Esophagus (tissue), 2 donors: ENCODE measurements around the gene NOS3. TPM values are rescaled to one million over a fixed set of nuclear protein-coding genes. Genes with fewer than 3 reads are reported as not detected.

Source experiments
- H3K27ac ChIP-seq, 2 donors: one replicate each; pipeline ENCODE4 v1.5.1; 2013; ENCODE audit warnings: low read depth in 2 of 2, mild to moderate bottlenecking in 2 of 2, inconsistent platforms in 1 of 2, low read length in 1 of 2, moderate library complexity in 1 of 2
- H3K27me3 ChIP-seq, 2 donors: one replicate each; pipeline ENCODE4 v1.6.1; 2013; ENCODE audit warnings: low read length in 2 of 2, control low read depth in 1 of 2, mild to moderate bottlenecking in 1 of 2; ENCODE audit not compliant: insufficient read depth in 2 of 2, control insufficient read depth in 1 of 2
- H3K36me3 ChIP-seq, 2 donors: one replicate each; pipeline ENCODE4 v1.6.1; 2013; ENCODE audit warnings: low read length in 1 of 2; ENCODE audit not compliant: control insufficient read depth in 2 of 2, insufficient read depth in 2 of 2
- H3K4me1 ChIP-seq, 2 donors: one replicate each; pipeline ENCODE4 v1.6.1; 2013; ENCODE audit warnings: low read length in 1 of 2; ENCODE audit not compliant: control insufficient read depth in 2 of 2, insufficient read depth in 2 of 2
- H3K4me3 ChIP-seq, 2 donors: one replicate each; pipeline ENCODE4 v1.5.1; 2013; ENCODE audit warnings: low read length in 2 of 2, mild to moderate bottlenecking in 2 of 2, low read depth in 1 of 2, moderate library complexity in 1 of 2
- H3K9me3 ChIP-seq, 2 donors: one replicate each; pipeline ENCODE4 v1.6.1; 2013; ENCODE audit warnings: mild to moderate bottlenecking in 2 of 2, low read depth in 1 of 2, low read length in 1 of 2, moderate library complexity in 1 of 2; ENCODE audit not compliant: control insufficient read depth in 2 of 2, insufficient read depth in 1 of 2
- WGBS, 2 donors: extraction: QIAGEN DNeasy Blood & Tissue Kit; methylation state at CpG; one replicate each; pipeline ENCODE4 v1.1.7; 2013; 5-methylcytosine and 5-hydroxymethylcytosine counted together
- polyA plus RNA-seq, 2 donors: library from polyadenylated mRNA; stranded (reverse); fragments of 200-250 nt; gene quantifications; one replicate each; pipeline ENCODE4 v1.2.3, GENCODE V29; 2013
- donor health status: healthy with polysubstance abuse.
- donor health status: Bipolar disorder and iron deficiency.

Gene NOS3
- polyA plus RNA-seq, 2 donors = 4.5 to 4.9 TPM

- peak overlapping the region in 1 of 2 donors; percentile 58 for H3K27ac ChIP-seq
- H3K9me3 ChIP-seq = no peaks in the 10 kb centered on the region
- peaks cover 6 to 9% of the 10 kb centered on the region in 2 donors for H3K4me1 ChIP-seq
- H3K27me3 ChIP-seq = peaks cover 0 to 3% of the 10 kb centered on the region in 2 donors
- 54 to 67% methylated on average over 12 of the region's 12 CpGs for WGBS, 2 donors
- no peaks in the 10 kb centered on the region for H3K36me3 ChIP-seq
- no peak overlapping the region for H3K4me3 ChIP-seq
Measured at GRCh38 chr7:150972023-150972468, 18.8 kb upstream of the NOS3 start.

GRCh38 chr7:150972741-150973140, 18.1 kb upstream of the NOS3 start:
- no peak overlapping the region for H3K4me3 ChIP-seq
- no peaks in the 10 kb centered on the region for H3K9me3 ChIP-seq
- H3K4me1 ChIP-seq = peaks cover 6 to 13% of the 10 kb centered on the region in 2 donors
- WGBS, 2 donors = 75 to 76% methylated on average over 8 of the region's 8 CpGs
- no peaks in the 10 kb centered on the region for H3K36me3 ChIP-seq
- peak overlapping the region in 1 of 2 donors; percentile 58 for H3K27ac ChIP-seq
- H3K27me3 ChIP-seq = peaks cover 0 to 3% of the 10 kb centered on the region in 2 donors

GRCh38 chr7:150973571-150974451, 17.0 kb upstream of the NOS3 start:
- H3K4me1 ChIP-seq = peaks cover 10 to 17% of the 10 kb centered on the region in 2 donors
- WGBS, 2 donors = 41 to 43% methylated on average over 26 to 27 of the region's 27 CpGs
- no peaks in the 10 kb centered on the region for H3K9me3 ChIP-seq
- peak overlapping the region in 1 of 2 donors; percentile 23 for H3K4me3 ChIP-seq
- H3K27ac ChIP-seq = peak overlapping the region in 1 of 2 donors; percentile 50
- peaks cover 0 to 3% of the 10 kb centered on the region in 2 donors for H3K27me3 ChIP-seq
- H3K36me3 ChIP-seq = no peaks in the 10 kb centered on the region

GRCh38 chr7:150974468-150975391, 16.1 kb upstream of the NOS3 start:
- Histone ChIP-seq H3K27me3 (peaks cover 0 to 3% of the 10 kb centered on the region in 2 donors), H3K9me3 (no peaks in the 10 kb centered on the region), H3K36me3 (no peaks in the 10 kb centered on the region), H3K4me3 (peak overlapping the region; percentile 23 to 39), H3K4me1 (peaks cover 10 to 17% of the 10 kb centered on the region in 2 donors), H3K27ac (peak overlapping the region; percentile 32 to 50)
- 2 to 3% methylated on average over 83 to 89 of the region's 89 CpGs for WGBS, 2 donors

- H3K9me3 ChIP-seq = no peaks in the 10 kb centered on the region
- no peaks in the 10 kb centered on the region for H3K36me3 ChIP-seq
- H3K27ac ChIP-seq = peak overlapping the region; percentile 5 to 27
- peaks cover 10 to 17% of the 10 kb centered on the region in 2 donors for H3K4me1 ChIP-seq
- no peak overlapping the region for H3K4me3 ChIP-seq
- 71 to 77% methylated on average over 9 of the region's 9 CpGs for WGBS, 2 donors
- peaks cover 0 to 3% of the 10 kb centered on the region in 2 donors for H3K27me3 ChIP-seq
Measured at GRCh38 chr7:150975536-150976319, 15.1 kb upstream of the NOS3 start.

- Histone ChIP-seq H3K27me3 (peaks cover 0 to 3% of the 10 kb centered on the region in 2 donors), H3K36me3 (no peaks in the 10 kb centered on the region), H3K4me3 (peak overlapping the region in 1 of 2 donors; percentile 50), H3K9me3 (no peaks in the 10 kb centered on the region), H3K4me1 (peaks cover 10 to 17% of the 10 kb centered on the region in 2 donors), H3K27ac (peak overlapping the region in 1 of 2 donors; percentile 50)
- WGBS, 2 donors = 46 to 49% methylated on average over 13 of the region's 13 CpGs
Measured at GRCh38 chr7:150976529-150977381, 14.1 kb upstream of the NOS3 start.

- 5 to 9% methylated on average over 28 to 62 of the region's 62 CpGs for WGBS, 2 donors
- Histone ChIP-seq H3K27me3 (peaks cover 0 to 3% of the 10 kb centered on the region in 2 donors), H3K4me3 (peak overlapping the region in 1 of 2 donors; percentile 50), H3K4me1 (peaks cover 10 to 17% of the 10 kb centered on the region in 2 donors), H3K36me3 (no peaks in the 10 kb centered on the region), H3K27ac (peak overlapping the region in 1 of 2 donors; percentile 65), H3K9me3 (no peaks in the 10 kb centered on the region)
Measured at GRCh38 chr7:150977382-150978125, 13.3 kb upstream of the NOS3 start.
